ENCODE data around the gene HIGD2A. TPM values are rescaled to one million over a fixed set of nuclear protein-coding genes. Genes with fewer than 3 reads are reported as not detected.

HIGD2A gene
- total RNA-seq, 2 donors from 2014 or later = 101 to 102 TPM

DNA sequence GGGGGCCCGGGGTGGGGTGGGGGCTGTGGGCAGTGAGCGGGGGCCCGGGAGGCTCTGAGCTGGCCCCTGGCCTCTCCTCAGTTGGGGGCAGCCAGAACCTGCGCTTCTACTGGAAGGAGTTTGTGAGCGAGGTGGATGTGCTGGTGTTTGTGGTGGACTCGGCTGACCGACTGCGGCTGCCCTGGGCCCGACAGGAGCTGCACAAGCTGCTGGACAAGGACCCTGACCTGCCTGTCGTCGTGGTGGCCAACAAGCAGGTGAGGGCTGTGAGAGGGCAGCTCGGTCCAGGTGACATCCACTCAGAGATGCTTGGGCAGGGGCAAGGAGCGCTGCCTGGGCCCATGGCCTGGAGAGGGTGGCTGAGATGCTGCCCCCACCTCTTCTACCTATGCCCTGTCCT lies 19.8 kb upstream of the HIGD2A start:
- H3K27ac ChIP-seq (ENCODE audit: low read depth, low read length) = no peak overlapping the region
- Mint-ChIP-seq H3K9me3 (no peaks in the 10 kb centered on the region), H3K36me3 (ENCODE audit: low read depth) (peaks cover 18% of the 10 kb centered on the region), H3K4me1 (no peaks in the 10 kb centered on the region), H3K27me3 (ENCODE audit: insufficient read depth) (peaks cover 36% of the 10 kb centered on the region), H3K4me3 (no peak overlapping the region), H3K27ac (no peak overlapping the region)
- peaks cover 12% of the 10 kb centered on the region for H3K36me3 ChIP-seq (ENCODE audit: control insufficient read depth, insufficient read depth, low read length)
- H3K4me1 ChIP-seq (ENCODE audit: control insufficient read depth, insufficient read depth, low read length) = peaks cover 2% of the 10 kb centered on the region
- TF ChIP-seq, protein P1, sequence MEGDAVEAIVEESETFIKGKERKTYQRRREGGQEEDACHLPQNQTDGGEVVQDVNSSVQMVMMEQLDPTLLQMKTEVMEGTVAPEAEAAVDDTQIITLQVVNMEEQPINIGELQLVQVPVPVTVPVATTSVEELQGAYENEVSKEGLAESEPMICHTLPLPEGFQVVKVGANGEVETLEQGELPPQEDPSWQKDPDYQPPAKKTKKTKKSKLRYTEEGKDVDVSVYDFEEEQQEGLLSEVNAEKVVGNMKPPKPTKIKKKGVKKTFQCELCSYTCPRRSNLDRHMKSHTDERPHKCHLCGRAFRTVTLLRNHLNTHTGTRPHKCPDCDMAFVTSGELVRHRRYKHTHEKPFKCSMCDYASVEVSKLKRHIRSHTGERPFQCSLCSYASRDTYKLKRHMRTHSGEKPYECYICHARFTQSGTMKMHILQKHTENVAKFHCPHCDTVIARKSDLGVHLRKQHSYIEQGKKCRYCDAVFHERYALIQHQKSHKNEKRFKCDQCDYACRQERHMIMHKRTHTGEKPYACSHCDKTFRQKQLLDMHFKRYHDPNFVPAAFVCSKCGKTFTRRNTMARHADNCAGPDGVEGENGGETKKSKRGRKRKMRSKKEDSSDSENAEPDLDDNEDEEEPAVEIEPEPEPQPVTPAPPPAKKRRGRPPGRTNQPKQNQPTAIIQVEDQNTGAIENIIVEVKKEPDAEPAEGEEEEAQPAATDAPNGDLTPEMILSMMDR (conservative IDR thresholded peaks at IDR 0.05) = no peak
- no peak for DNase-seq
- no peak overlapping the region for H3K9ac ChIP-seq (ENCODE audit: extremely low read depth, low read length, poor library complexity, severe bottlenecking)
- 93 to 97% methylated on average over 3 to 12 of the region's 13 CpGs for WGBS, 2 experiments (ENCODE audit: insufficient coverage in 1 of 2, insufficient read length in 1 of 2)
- H3K4me3 ChIP-seq (ENCODE audit: low read length) = no peak overlapping the region
- peaks cover 26% of the 10 kb centered on the region for H3K27me3 ChIP-seq (ENCODE audit: control insufficient read depth, insufficient read depth, low read length, poor library complexity, severe bottlenecking)
- H3K9me3 ChIP-seq (ENCODE audit: control insufficient read depth, low read length) = no peaks in the 10 kb centered on the region

DNA sequence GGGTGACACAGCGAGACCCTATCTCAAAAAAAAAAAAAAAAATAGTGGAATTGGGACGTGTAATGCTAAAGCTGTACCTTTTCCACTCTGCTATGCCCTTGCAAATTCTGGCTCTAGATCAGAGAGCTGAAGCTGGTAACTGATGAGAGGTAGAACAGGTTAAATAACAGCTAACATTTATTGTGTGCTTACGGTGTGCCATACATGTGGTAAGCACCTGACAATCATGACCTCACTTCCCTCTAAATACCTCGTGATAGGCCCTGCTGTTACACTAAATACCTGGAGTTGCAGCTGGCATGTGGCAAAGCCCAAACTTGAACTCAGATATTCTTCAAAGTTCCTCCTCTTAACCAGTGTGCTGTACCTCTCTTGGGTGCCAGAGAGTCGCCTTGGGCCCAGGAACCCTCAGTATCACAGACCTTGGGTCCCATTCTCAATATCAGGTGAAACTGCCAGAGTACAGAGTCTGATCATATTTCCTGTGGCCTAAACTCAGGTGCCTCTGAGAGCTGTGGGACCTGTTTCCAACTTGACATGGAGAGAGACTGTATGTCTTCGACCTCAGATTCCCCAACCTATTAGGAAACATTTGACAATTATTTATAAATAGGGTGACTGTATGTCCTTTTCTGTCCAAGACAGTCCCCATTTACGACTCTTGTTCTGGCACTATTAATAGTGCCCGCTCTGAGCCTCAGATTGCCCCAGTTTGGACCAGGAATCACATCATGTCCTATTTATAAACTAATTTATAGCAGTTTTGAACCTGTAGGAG lies 18.4 kb upstream of the HIGD2A start:
- no peak overlapping the region for H3K4me3 Mint-ChIP-seq
- TF ChIP-seq, protein P1 (conservative IDR thresholded peaks at IDR 0.05) = no peak
- WGBS, 2 experiments (ENCODE audit: insufficient coverage in 1 of 2, insufficient read length in 1 of 2) = 89 to 93% methylated on average over 6 to 8 of the region's 8 CpGs
- Histone ChIP-seq H3K36me3 (ENCODE audit: control insufficient read depth, insufficient read depth, low read length) (peaks cover 12% of the 10 kb centered on the region), H3K9me3 (ENCODE audit: control insufficient read depth, low read length) (no peaks in the 10 kb centered on the region), H3K4me1 (ENCODE audit: control insufficient read depth, insufficient read depth, low read length) (peaks cover 2% of the 10 kb centered on the region), H3K27ac (ENCODE audit: low read depth, low read length) (no peak overlapping the region), H3K9ac (ENCODE audit: extremely low read depth, low read length, poor library complexity, severe bottlenecking) (no peak overlapping the region), H3K4me3 (ENCODE audit: low read length) (no peak overlapping the region), H3K27me3 (ENCODE audit: control insufficient read depth, insufficient read depth, low read length, poor library complexity, severe bottlenecking) (peaks cover 12% of the 10 kb centered on the region)
- H3K4me1 Mint-ChIP-seq = no peaks in the 10 kb centered on the region
- H3K27me3 Mint-ChIP-seq (ENCODE audit: insufficient read depth) = peaks cover 22% of the 10 kb centered on the region
- no peak for DNase-seq
- peaks cover 18% of the 10 kb centered on the region for H3K36me3 Mint-ChIP-seq (ENCODE audit: low read depth)
- H3K9me3 Mint-ChIP-seq = no peaks in the 10 kb centered on the region
- H3K27ac Mint-ChIP-seq = no peak overlapping the region

DNA sequence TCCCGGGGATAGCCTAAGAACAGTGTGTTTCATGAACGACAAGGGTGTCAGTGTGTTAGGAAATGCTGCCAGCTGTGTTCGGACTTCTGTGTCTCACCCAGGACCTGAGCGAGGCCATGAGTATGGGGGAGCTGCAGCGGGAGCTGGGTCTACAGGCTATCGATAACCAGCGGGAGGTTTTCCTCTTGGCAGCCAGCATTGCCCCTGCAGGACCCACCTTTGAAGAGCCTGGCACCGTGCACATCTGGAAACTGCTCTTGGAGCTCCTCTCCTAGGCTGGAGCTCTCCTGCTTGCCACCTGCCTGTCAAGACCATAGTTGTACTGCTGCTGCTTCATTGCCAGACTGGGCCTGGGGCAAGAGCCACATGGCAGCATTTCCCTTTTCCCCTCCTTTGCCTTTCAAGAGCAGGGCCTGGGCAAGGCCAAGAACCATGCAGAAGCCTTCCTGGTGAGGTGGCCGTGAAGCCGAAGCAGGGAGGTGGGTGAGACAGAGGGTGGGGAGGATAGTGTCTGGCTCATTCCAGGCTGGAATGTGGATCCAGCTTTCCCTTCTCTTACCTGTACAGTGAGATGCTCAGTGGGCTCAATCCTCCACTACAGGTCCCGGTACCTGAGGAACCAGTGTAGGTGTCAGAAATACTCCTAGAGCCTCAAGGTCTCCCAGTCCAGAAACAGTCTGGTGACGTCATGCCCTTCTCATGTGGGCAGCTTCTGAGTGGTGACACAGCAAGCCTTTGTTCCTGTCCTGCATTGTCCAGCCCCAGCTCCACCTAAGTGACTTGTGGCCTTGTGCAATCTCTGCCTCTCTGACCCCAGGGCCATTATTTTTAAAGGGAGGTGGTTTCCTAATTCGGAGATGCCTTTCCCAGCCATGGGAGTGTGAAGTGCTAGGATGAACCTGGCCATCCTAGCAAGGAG lies 16.7 kb upstream of the HIGD2A start:
- Mint-ChIP-seq H3K27ac (no peak overlapping the region), H3K4me3 (no peak overlapping the region), H3K4me1 (no peaks in the 10 kb centered on the region), H3K36me3 (ENCODE audit: low read depth) (peaks cover 18% of the 10 kb centered on the region), H3K27me3 (ENCODE audit: insufficient read depth) (peaks cover 13% of the 10 kb centered on the region), H3K9me3 (no peaks in the 10 kb centered on the region)
- Histone ChIP-seq H3K4me1 (ENCODE audit: control insufficient read depth, insufficient read depth, low read length) (no peaks in the 10 kb centered on the region), H3K36me3 (ENCODE audit: control insufficient read depth, insufficient read depth, low read length) (peaks cover 12% of the 10 kb centered on the region), H3K9ac (ENCODE audit: extremely low read depth, low read length, poor library complexity, severe bottlenecking) (no peak overlapping the region), H3K27ac (ENCODE audit: low read depth, low read length) (no peak overlapping the region), H3K9me3 (ENCODE audit: control insufficient read depth, low read length) (no peaks in the 10 kb centered on the region), H3K4me3 (ENCODE audit: low read length) (no peak overlapping the region), H3K27me3 (ENCODE audit: control insufficient read depth, insufficient read depth, low read length, poor library complexity, severe bottlenecking) (peaks cover under 1% of the 10 kb centered on the region)
- WGBS, 2 experiments (ENCODE audit: insufficient coverage in 1 of 2, insufficient read length in 1 of 2) = 93 to 95% methylated on average over 10 to 13 of the region's 13 CpGs
- TF ChIP-seq, protein P1 (conservative IDR thresholded peaks at IDR 0.05) = no peak
- no peak for DNase-seq
